RWPE2 (cell line): ENCODE results near the gene FNDC3B.

Experiments used
- ATAC-seq: fragments of 200-7000 bp; cut with Tn5 transposase; 3 replicates; pipeline ENCODE4 v1.9.1; 2021; ENCODE audit warnings: low read depth
- DNase-seq: peaks from one replicate; pipeline ENCODE4 v3.0.0-alpha.2; 2020; ENCODE audit warnings: low spot score
- H3K27ac ChIP-seq: fragments of 450-650 bp; 2 replicates; pipeline ENCODE4 v1.5.1; 2017; ENCODE audit warnings: mild to moderate bottlenecking; ENCODE audit not compliant: poor library complexity, severe bottlenecking
- H3K27me3 ChIP-seq: fragments of 250-450 bp; sonication (Bioruptor Pico); 2 replicates; pipeline ENCODE4 v1.5.1; 2021; ENCODE audit warnings: mild to moderate bottlenecking, moderate library complexity; ENCODE audit not compliant: insufficient read depth, poor library complexity, severe bottlenecking
- H3K36me3 ChIP-seq: fragments of 250-450 bp; sonication (Bioruptor Pico); 2 replicates; pipeline ENCODE4 v1.5.1; 2020; ENCODE audit warnings: low read depth, mild to moderate bottlenecking, moderate library complexity
- H3K4me1 ChIP-seq: fragments of 250-450 bp; sonication (Bioruptor Pico); 2 replicates; pipeline ENCODE4 v1.5.1; 2021; ENCODE audit warnings: mild to moderate bottlenecking, moderate library complexity; ENCODE audit not compliant: insufficient read depth, poor library complexity, severe bottlenecking
- H3K4me3 ChIP-seq: fragments of 250-450 bp; sonication (Bioruptor Pico); 2 replicates; pipeline ENCODE4 v1.5.1; 2021; ENCODE audit warnings: mild to moderate bottlenecking, moderate library complexity; ENCODE audit not compliant: severe bottlenecking
- H3K9me3 ChIP-seq: fragments of 250-450 bp; sonication (Bioruptor Pico); 2 replicates; pipeline ENCODE4 v1.5.1; 2021; ENCODE audit warnings: mild to moderate bottlenecking, moderate library complexity; ENCODE audit not compliant: severe bottlenecking
- TF ChIP-seq, protein P1 (sequence below): fragments of 450-650 bp; IDR thresholded peaks from one replicate; pipeline ENCODE4 v1.5.1; 2017; ENCODE audit warnings: mild to moderate bottlenecking, moderate library complexity; ENCODE audit not compliant: poor library complexity, severe bottlenecking

Gene FNDC3B

DNA sequence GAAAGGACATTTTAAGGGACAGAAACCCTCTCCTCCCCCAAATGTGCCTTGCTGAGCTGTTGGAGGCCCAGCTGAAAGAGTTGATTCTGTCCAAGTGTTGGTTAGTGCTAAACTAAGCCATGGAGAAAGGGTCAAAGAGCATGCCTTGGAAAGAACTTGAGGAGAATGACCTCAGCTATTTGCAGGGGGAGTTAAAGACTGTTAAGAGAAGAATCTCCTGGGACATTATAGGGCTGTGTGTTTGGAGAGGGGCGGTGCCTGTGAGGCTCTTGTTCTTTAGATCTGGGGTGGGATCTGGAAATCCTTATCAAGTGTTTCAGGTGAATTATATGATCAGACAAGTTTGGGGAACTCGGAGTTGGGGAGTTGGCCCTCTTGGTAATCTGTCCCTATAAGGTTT lies 13.0 kb downstream of the FNDC3B start:
- no peak overlapping the region for H3K27ac ChIP-seq
- H3K4me1 ChIP-seq, result peaks cover 23% of the 10 kb centered on the region
- no peak for ATAC-seq
- peaks cover 96% of the 10 kb centered on the region for H3K36me3 ChIP-seq
- no peak for DNase-seq
- no peaks in the 10 kb centered on the region for H3K27me3 ChIP-seq
- no peaks in the 10 kb centered on the region for H3K9me3 ChIP-seq
- TF ChIP-seq, protein P1, sequence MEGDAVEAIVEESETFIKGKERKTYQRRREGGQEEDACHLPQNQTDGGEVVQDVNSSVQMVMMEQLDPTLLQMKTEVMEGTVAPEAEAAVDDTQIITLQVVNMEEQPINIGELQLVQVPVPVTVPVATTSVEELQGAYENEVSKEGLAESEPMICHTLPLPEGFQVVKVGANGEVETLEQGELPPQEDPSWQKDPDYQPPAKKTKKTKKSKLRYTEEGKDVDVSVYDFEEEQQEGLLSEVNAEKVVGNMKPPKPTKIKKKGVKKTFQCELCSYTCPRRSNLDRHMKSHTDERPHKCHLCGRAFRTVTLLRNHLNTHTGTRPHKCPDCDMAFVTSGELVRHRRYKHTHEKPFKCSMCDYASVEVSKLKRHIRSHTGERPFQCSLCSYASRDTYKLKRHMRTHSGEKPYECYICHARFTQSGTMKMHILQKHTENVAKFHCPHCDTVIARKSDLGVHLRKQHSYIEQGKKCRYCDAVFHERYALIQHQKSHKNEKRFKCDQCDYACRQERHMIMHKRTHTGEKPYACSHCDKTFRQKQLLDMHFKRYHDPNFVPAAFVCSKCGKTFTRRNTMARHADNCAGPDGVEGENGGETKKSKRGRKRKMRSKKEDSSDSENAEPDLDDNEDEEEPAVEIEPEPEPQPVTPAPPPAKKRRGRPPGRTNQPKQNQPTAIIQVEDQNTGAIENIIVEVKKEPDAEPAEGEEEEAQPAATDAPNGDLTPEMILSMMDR, result no peak
- H3K4me3 ChIP-seq, result no peak overlapping the region

DNA sequence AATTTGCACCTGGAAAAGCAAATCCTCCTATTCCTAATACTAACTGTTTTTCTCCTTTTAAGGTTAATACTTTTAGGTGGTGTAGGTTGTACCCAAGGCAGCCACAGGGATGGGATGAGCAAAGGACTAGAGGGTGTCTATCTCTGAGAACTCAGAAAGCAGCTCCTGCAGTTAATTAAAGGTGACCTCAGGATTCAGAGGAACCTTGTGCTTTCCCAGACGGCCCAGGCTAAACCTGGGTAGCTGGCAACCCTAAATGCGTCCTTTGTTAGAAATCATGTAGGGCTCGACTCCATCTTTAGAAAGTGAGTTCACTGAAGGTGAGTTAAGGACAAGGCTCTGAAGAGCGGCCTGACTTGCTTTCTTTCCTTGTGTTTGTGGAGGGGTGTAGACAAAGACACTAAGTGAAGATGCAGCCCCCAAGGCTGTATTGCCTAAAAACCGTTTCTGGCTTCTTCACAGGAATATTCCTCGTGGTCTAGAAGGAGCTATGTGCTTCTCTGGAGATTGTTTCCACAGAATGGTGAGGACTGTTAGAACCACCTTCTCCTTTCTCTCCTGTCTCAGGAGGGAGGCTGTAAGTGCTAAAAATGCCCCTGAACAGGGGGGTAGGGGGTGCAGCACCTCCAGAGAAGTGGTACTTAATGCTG lies 14.9 kb downstream of the FNDC3B start:
- no peaks in the 10 kb centered on the region for H3K27me3 ChIP-seq
- H3K36me3 ChIP-seq, result peaks cover 92% of the 10 kb centered on the region
- TF ChIP-seq, protein P1, result no peak
- H3K27ac ChIP-seq, result peak overlapping the region; percentile 1
- DNase-seq (no peak), ATAC-seq (no peak)
- H3K4me3 ChIP-seq, result no peak overlapping the region
- peaks cover 23% of the 10 kb centered on the region for H3K4me1 ChIP-seq
- no peaks in the 10 kb centered on the region for H3K9me3 ChIP-seq

DNA sequence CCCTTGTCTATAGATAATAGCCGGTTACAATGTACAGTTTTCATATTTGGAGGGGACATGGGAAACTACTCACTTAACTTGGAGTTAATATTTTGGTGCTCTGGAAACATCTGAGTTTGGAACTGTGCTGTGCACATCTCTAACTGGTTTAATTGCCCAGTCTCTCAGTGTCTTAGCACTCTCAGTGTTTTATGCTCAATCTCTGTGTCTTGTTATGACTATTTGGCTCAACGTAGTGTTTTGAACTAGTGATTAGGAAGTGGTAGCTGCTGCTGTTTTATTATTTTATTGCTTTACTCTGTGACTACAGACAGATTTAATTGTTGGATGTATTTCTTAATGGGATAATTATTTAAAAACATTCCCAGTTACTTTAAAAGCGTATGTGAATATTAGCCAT lies 17.0 kb downstream of the FNDC3B start:
- H3K36me3 ChIP-seq, result peaks cover 83% of the 10 kb centered on the region
- H3K4me3 ChIP-seq, result no peak overlapping the region
- H3K27ac ChIP-seq, result no peak overlapping the region
- DNase-seq (no peak), ATAC-seq (no peak)
- peaks cover 41% of the 10 kb centered on the region for H3K4me1 ChIP-seq
- TF ChIP-seq, protein P1, result no peak
- no peaks in the 10 kb centered on the region for H3K9me3 ChIP-seq
- no peaks in the 10 kb centered on the region for H3K27me3 ChIP-seq

DNA sequence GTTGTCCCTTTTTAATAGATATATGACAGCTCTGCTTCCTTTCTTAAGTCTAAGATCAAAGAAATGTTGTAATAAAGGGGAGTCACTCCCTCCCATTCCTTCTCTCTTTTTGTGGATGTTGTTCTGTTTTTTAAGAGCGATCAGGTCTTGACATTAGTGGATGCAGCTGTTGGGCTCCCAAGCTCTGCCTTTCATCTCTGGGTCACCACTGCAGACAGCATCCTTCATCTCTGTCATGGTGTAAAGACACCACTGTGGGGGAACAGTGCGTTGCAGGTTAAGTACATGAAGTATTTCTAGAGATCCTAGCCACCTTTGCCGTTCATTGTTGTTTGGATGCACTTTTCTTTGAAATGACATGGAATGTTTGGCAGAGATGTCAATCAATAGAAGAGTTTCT lies 17.7 kb downstream of the FNDC3B start:
- H3K4me3 ChIP-seq, result no peak overlapping the region
- TF ChIP-seq, protein P1, result no peak
- ATAC-seq, result no peak

DNA sequence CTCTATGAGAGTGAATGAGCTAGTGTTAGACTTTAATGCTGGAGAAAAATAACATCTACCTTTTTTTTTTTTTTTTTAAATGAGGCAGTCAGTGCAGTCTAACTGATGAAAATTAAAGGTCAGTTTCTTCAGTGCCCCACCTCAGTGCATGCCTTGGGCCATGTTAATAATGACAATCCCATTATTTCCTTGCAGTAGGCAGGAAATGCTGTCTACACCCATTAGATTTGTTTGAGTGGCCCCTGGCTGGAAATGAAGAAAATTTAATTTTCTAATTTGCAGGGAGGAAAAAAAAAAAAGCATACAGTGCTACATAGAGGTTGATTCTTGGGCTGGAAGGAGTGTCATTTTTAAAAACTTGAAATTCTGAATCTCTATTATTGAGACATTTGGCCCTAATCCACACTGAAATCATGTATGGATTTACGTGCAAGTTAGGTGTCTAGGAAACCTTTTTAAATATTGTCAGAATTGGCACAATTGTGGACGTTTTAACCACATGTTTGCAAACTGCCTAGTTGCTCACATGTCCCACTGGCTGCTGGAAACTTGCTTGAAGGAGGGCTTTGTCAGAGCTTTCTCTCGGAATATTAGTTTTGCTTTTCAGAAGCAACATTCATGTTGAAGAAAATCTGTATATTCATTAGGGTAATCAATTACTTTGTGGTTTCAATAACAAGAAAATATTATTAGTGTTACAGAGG lies 18.4 kb downstream of the FNDC3B start:
- peaks cover 74% of the 10 kb centered on the region for H3K36me3 ChIP-seq
- TF ChIP-seq, protein P1, result no peak
- no peaks in the 10 kb centered on the region for H3K9me3 ChIP-seq
- H3K4me3 ChIP-seq, result no peak overlapping the region
- no peak overlapping the region for H3K27ac ChIP-seq
- DNase-seq, result no peak
- peaks cover 47% of the 10 kb centered on the region for H3K4me1 ChIP-seq
- H3K27me3 ChIP-seq, result no peaks in the 10 kb centered on the region
- no peak for ATAC-seq

More for the DNA sequence above, 17.7 kb downstream of the FNDC3B start:
- Histone ChIP-seq H3K36me3 (peaks cover 77% of the 10 kb centered on the region), H3K27me3 (no peaks in the 10 kb centered on the region), H3K27ac (no peak overlapping the region), H3K4me1 (peaks cover 47% of the 10 kb centered on the region), H3K9me3 (no peaks in the 10 kb centered on the region)
- DNase-seq, result no peak
